ENCODE results near the gene CLHC1.

Gene CLHC1

DNA sequence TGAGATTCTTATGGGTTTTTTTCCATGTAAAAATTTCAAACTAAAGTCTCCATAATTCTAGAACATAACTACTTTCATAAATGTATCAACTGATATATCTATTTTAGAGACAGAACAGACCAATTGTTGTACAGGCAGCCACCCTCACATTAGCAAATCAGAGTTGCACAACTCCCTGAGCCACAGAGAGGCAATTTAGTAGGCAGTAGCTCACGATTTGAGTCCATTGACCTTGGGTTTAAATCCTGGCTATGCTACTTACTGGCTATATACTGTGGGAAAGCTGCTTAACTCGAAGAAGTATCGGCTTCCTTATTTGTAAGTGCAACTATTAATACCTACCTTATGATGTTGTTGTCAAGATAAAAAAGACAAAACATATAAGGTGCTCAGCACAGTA, 20.7 kb upstream of the CLHC1 start:
- TF ChIP-seq FOXP2 (optimal IDR thresholded peaks at IDR 0.05; ENCODE audit: borderline replicate concordance, extremely low read depth, extremely low read length, insufficient read depth), result no peak
- TF ChIP-seq, protein P1, sequence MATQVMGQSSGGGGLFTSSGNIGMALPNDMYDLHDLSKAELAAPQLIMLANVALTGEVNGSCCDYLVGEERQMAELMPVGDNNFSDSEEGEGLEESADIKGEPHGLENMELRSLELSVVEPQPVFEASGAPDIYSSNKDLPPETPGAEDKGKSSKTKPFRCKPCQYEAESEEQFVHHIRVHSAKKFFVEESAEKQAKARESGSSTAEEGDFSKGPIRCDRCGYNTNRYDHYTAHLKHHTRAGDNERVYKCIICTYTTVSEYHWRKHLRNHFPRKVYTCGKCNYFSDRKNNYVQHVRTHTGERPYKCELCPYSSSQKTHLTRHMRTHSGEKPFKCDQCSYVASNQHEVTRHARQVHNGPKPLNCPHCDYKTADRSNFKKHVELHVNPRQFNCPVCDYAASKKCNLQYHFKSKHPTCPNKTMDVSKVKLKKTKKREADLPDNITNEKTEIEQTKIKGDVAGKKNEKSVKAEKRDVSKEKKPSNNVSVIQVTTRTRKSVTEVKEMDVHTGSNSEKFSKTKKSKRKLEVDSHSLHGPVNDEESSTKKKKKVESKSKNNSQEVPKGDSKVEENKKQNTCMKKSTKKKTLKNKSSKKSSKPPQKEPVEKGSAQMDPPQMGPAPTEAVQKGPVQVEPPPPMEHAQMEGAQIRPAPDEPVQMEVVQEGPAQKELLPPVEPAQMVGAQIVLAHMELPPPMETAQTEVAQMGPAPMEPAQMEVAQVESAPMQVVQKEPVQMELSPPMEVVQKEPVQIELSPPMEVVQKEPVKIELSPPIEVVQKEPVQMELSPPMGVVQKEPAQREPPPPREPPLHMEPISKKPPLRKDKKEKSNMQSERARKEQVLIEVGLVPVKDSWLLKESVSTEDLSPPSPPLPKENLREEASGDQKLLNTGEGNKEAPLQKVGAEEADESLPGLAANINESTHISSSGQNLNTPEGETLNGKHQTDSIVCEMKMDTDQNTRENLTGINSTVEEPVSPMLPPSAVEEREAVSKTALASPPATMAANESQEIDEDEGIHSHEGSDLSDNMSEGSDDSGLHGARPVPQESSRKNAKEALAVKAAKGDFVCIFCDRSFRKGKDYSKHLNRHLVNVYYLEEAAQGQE (IDR thresholded peaks at IDR 0.05; ENCODE audit: insufficient read depth in 1 of 2, low read depth in 2 of 2, low read length in 2 of 2), result no peak
- no peak for TF ChIP-seq POLR2AphosphoS5 (IDR thresholded peaks at IDR 0.05; ENCODE audit: low read depth, low read length)
- TF ChIP-seq SIN3A (IDR thresholded peaks at IDR 0.05; ENCODE audit: borderline replicate concordance, insufficient read depth, low read length), result no peak

DNA sequence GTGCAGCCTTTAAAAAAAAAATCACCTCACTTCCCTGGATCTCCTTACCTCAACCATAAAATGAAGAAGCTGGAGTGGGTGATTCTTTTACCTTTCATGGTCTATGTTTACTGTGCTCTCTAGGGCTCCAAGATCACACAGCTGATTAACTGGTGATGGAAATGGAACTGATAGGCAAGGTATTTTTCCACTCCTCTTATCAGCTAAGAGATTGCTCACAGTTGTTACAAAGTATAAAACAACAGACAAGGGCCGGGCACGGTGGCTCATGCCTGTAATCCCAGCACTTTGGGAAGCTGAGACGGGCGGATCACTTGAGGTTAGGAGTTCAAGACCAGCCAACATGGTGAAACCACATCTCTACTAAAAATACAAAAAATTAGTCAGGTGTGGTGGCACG, 14.9 kb upstream of the CLHC1 start:
- TF ChIP-seq SIN3A (IDR thresholded peaks at IDR 0.05; ENCODE audit: borderline replicate concordance, insufficient read depth, low read length), result no peak
- TF ChIP-seq FOXP2 (optimal IDR thresholded peaks at IDR 0.05; ENCODE audit: borderline replicate concordance, extremely low read depth, extremely low read length, insufficient read depth), result no peak
- no peak for TF ChIP-seq TAF1 (IDR thresholded peaks at IDR 0.05; ENCODE audit: borderline replicate concordance, insufficient read depth, low read length)
- TF ChIP-seq, protein P1 (IDR thresholded peaks at IDR 0.05; ENCODE audit: insufficient read depth in 1 of 2, low read depth in 2 of 2, low read length in 2 of 2), result no peak
- TF ChIP-seq POLR2AphosphoS5 (IDR thresholded peaks at IDR 0.05; ENCODE audit: low read depth, low read length), result no peak

DNA sequence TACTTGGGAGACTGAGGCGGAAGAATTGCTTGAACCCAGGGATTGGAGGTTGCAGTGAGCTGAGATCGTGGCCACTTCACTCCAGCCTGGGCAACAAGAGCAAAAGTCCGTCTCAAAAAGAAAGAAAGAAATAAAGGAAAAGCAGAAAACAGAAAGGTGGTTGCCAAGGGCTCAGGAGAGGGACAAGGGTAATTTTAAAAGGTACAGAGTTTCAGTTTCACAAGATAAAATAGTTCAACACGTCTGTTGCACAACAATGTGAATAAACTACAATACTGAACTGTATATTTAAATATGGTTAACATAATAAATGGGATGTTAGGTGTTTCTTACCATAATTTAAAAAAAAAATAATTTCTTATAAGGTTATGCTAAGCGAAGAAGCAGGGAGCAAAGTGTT, 13.3 kb upstream of the CLHC1 start:
- TF ChIP-seq FOXP2 (optimal IDR thresholded peaks at IDR 0.05; ENCODE audit: borderline replicate concordance, extremely low read depth, extremely low read length, insufficient read depth) (no peak), POLR2AphosphoS5 (IDR thresholded peaks at IDR 0.05; ENCODE audit: low read depth, low read length) (no peak), TAF1 (IDR thresholded peaks at IDR 0.05; ENCODE audit: borderline replicate concordance, insufficient read depth, low read length) (no peak), SIN3A (IDR thresholded peaks at IDR 0.05; ENCODE audit: borderline replicate concordance, insufficient read depth, low read length) (no peak)
- TF ChIP-seq, protein P1 (IDR thresholded peaks at IDR 0.05; ENCODE audit: insufficient read depth in 1 of 2, low read depth in 2 of 2, low read length in 2 of 2), result no peak

DNA sequence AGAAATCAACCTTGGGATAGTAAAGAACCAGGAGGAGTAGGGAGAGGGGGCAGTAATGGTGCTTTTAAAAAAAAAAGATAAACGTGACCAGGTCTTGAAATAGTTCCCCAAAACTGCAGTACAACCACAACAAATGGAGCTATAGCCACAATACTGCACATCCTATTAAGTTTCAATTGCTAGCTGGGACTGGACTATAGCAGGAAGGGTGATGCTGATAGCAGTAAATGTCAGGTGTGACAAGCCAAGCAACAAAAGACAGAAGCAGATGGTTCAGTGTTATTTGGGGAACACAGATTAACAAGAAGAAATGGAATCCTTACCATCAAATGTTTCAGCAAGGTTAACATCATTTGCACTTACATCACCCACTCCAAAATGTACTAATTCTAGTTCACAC, 10.5 kb upstream of the CLHC1 start:
- TF ChIP-seq POLR2AphosphoS5 (IDR thresholded peaks at IDR 0.05; ENCODE audit: low read depth, low read length), result no peak
- TF ChIP-seq, protein P1 (IDR thresholded peaks at IDR 0.05; ENCODE audit: insufficient read depth in 1 of 2, low read depth in 2 of 2, low read length in 2 of 2), result no peak
- TF ChIP-seq TAF1 (IDR thresholded peaks at IDR 0.05; ENCODE audit: borderline replicate concordance, insufficient read depth, low read length), result no peak
- TF ChIP-seq FOXP2 (optimal IDR thresholded peaks at IDR 0.05; ENCODE audit: borderline replicate concordance, extremely low read depth, extremely low read length, insufficient read depth), result no peak
- no peak for TF ChIP-seq SIN3A (IDR thresholded peaks at IDR 0.05; ENCODE audit: borderline replicate concordance, insufficient read depth, low read length)

DNA sequence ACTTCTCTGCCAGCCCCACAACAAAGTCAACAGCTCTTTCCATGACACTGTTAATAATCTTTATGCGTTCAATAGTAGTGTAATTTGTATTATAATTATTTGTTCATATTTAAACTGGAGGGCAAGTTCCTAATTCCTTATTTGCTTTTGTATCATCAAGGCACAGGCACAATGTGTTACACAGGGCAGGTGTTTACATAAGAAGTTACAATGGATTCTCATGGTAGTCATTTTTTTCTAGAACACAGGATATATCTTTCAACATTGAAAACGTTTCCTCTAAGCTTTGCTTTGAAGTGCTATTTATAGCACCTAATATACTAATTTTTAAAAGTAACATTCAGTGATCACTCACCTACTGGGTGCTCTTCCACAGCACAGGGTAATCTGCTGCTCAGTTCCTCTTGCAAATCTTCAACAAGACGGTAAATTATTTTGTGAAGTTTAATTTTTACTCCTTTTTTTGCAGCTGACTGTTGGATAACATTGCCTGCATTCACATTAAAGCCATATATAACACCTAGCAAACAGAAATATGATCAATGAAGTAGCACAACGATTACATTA, 7.6 kb upstream of the CLHC1 start:
- TF ChIP-seq, protein P1 (IDR thresholded peaks at IDR 0.05; ENCODE audit: insufficient read depth in 1 of 2, low read depth in 2 of 2, low read length in 2 of 2), result no peak
- no peak for TF ChIP-seq FOXP2 (optimal IDR thresholded peaks at IDR 0.05; ENCODE audit: borderline replicate concordance, extremely low read depth, extremely low read length, insufficient read depth)
- TF ChIP-seq POLR2AphosphoS5 (IDR thresholded peaks at IDR 0.05; ENCODE audit: low read depth, low read length), result no peak
- no peak for TF ChIP-seq TAF1 (IDR thresholded peaks at IDR 0.05; ENCODE audit: borderline replicate concordance, insufficient read depth, low read length)
- no peak for TF ChIP-seq SIN3A (IDR thresholded peaks at IDR 0.05; ENCODE audit: borderline replicate concordance, insufficient read depth, low read length)
